GM12865 (cell line): ENCODE results near the gene BCDIN3D.
"Not testable (repeated sequence)": the region's sequence is repeated elsewhere in the genome, so short reads cannot be mapped to it uniquely, and the experiment has no call there.

Source experiments
- DNase-seq: peaks from one replicate; pipeline ENCODE4 v3.0.0; 2010; ENCODE audit warnings: low read depth
- H3K4me3 ChIP-seq: 2 replicates; pipeline ENCODE4 v1.5.1; 2011; ENCODE audit warnings: mild to moderate bottlenecking, low read depth, low read length, control low read depth
- TF ChIP-seq, protein P1 (sequence below): IDR thresholded peaks from 2 replicates; pipeline ENCODE4 v1.5.1; 2011; ENCODE audit warnings: low read length, control low read depth, low read depth, inconsistent platforms; ENCODE audit not compliant: insufficient read depth; ENCODE audit errors: missing control alignments

The BCDIN3D gene

GRCh38 chr12:49882248-49882850 is 39.4 kb upstream of the BCDIN3D start:
- no peak for DNase-seq
- no peak overlapping the region for H3K4me3 ChIP-seq

GRCh38 chr12:49881415-49882247 is 38.7 kb upstream of the BCDIN3D start:
- TF ChIP-seq, protein P1, sequence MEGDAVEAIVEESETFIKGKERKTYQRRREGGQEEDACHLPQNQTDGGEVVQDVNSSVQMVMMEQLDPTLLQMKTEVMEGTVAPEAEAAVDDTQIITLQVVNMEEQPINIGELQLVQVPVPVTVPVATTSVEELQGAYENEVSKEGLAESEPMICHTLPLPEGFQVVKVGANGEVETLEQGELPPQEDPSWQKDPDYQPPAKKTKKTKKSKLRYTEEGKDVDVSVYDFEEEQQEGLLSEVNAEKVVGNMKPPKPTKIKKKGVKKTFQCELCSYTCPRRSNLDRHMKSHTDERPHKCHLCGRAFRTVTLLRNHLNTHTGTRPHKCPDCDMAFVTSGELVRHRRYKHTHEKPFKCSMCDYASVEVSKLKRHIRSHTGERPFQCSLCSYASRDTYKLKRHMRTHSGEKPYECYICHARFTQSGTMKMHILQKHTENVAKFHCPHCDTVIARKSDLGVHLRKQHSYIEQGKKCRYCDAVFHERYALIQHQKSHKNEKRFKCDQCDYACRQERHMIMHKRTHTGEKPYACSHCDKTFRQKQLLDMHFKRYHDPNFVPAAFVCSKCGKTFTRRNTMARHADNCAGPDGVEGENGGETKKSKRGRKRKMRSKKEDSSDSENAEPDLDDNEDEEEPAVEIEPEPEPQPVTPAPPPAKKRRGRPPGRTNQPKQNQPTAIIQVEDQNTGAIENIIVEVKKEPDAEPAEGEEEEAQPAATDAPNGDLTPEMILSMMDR = no peak
- H3K4me3 ChIP-seq = no peak overlapping the region
- DNase-seq = no peak

More at GRCh38 chr12:49882248-49882850, 39.4 kb upstream of the BCDIN3D start:
- TF ChIP-seq, protein P1 = no peak

DNA sequence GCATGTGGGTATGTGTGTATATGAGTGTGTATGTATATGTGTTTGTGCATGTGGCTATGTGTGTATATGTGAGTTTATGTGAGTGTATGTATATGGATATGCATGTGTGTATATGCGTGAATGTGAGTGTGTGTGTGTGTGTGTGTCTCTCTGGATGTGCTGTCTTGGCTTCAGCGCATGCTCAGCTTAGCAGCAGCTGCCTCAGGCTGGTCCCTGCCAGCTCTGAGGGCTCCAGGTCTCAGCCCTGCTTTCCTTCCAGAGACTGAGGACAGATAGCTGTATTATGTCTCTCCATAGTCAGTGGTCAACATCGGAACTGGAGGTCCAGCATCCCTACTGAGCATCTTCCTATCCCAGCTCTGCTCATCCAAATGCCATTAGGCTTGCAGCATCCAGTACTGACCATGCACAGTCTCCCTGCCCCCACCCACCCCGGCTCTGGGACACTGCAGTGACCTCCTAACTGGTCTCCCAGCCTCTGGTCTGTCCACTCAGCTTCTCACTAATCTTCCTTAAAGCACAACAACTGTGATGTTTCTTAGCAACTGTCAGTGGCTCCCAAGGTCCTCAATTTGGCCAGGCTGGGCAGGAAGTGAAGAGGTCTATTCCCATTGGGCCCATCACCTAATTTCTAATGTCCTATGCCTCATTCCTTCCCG is 38.0 kb upstream of the BCDIN3D start:
- no peak for DNase-seq
- no peak overlapping the region for H3K4me3 ChIP-seq
- TF ChIP-seq, protein P1 = no peak

DNA sequence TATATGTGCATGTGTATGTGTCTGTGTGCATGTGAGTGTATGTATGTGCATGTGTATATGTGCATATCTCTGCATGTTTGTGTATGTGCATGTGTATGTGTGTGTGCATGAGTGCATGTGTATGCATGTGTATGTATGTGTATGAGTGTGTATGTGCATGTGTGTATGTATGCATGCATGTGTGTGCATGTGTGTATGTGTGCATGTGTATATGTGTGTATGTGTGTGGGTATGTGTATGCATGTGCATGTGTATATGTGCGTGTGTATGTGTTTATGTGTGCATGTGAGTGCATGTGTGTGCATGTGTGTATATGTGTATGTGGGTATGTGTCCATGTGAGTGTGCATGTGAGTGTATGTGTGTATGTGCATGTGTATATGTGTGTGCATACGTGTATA is 36.2 kb upstream of the BCDIN3D start:
- H3K4me3 ChIP-seq, DNase-seq: not testable (repeated sequence)

DNA sequence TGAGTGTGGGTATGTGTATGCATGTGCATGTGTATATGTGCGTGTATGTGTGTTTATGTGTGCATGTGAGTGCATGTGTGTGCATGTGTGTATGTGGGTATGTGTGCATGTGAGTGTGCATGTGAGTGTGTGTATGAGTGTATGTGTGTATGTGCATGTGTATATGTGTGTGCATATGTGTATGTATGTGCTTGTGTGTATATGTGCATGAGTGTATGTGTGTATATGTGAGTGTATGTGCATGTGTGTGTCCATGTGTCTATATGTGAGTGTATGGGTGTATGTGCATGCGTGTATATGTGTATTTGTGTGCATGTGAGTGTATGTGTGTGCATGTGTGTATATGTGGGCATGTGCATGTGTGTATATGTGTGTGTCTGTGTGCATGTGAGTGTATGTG is 35.1 kb upstream of the BCDIN3D start:
- no peak overlapping the region for H3K4me3 ChIP-seq
- TF ChIP-seq, protein P1 = no peak
- no peak for DNase-seq

DNA sequence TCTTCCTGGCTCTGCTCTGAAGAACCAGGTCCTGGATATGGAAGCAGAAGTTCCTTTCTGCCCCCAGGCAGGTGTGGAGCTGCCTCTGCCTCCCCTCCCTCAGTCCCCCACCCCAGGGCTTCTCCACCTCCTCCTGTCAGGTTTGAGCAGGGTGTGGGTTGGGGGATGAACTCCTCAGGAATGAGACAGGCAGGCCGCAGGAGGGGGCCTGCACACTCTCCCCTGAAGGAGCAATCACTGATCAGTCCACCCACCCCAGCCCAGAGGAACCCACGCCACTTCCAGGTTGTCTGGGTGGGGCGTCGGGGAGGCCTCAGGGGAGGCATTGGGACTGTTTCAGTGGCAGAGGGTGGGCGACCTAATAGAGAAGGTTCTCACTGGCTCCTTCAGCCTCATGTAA is 34.2 kb upstream of the BCDIN3D start:
- no peak for DNase-seq
- TF ChIP-seq, protein P1 = no peak
- no peak overlapping the region for H3K4me3 ChIP-seq

GRCh38 chr12:49876070-49876469 is 33.2 kb upstream of the BCDIN3D start:
- DNase-seq = no peak
- no peak overlapping the region for H3K4me3 ChIP-seq
- TF ChIP-seq, protein P1 = no peak
